GM20431 (cell line): ENCODE results near the gene HDAC6.

ENCODE experiments used
- in situ Hi-C: fragments of 300-500 bp; cut with MseI, MboI; formaldehyde crosslinking; loops from one replicate; pipeline ENCODE4 v1.15.0; 2020; ENCODE audit warnings: low sequenced_read_pairs; ENCODE audit not compliant: unreplicated experiment

The HDAC6 gene

DNA sequence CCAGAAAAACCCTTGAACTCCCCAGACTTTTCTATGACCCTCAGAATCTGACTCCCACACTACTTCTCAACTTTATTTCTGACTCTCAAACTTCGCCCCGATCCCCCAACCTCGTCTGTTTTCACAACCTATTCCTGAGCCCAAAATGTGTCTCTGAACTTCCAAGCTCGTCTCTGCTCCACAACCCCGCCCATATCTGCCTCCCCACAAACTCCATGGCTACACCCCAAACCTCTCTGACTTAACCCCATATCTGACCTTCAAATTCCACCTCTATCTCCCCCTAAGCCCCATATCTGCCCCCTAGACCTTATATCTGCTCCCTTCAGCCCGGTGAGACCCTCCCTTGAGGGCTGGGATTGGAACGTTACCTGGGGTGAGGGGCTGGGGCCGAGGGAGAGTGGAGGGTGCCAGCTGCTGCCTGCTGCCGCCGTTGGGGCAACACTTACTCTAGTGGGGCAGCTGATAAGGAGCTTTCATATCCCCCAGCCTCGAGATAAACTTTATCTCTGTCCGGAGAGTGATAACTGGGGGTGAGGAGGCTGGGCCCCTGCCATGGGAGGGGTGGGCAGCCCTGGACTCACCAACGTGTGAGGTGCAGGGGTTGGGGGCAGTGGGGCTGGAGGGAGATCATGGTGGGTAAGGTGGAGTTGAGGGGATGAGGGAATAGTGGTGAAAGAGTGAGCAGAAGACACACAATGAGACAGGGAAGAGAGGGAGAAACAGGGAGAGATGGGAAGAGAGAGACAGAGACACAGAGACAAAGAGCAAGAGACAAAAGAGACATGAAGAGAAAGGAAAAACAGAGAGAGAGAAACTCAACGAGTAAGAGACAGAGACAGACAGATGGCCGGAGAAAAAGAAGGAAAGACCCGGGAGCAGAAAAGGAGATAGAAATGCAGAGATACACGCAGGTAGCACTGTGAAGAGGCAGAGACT, 14.1 kb upstream of the HDAC6 start:
- in situ Hi-C loops, result no loop called here

- in situ Hi-C loops, result no loop called here
These were observed 12.3 kb upstream of the HDAC6 start for GRCh38 chrX:48789366-48790220.

DNA sequence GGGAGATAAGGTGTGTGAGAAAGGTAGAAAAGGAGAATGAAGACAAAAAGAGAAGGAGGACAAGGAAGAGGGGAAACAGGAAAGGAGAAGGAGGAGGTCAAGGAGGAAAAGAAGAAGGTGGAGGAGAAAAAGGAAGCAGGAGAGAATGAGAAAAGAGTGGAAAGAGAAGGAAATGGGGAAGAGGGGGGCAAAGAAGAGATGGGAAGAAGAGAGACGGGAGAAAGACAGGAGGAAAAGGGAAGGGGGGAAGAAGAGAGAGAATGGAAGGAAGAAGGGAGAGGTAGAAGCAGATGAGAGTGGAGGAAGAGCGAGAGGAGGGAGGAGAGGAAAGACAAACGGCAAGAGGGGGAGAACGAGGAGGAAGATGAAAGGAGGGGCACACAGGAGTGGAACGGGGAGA, 11.4 kb upstream of the HDAC6 start:
- in situ Hi-C loops, result no loop called here

- in situ Hi-C loops, result no loop called here
These were observed 10.6 kb upstream of the HDAC6 start for GRCh38 chrX:48791063-48791820.

DNA sequence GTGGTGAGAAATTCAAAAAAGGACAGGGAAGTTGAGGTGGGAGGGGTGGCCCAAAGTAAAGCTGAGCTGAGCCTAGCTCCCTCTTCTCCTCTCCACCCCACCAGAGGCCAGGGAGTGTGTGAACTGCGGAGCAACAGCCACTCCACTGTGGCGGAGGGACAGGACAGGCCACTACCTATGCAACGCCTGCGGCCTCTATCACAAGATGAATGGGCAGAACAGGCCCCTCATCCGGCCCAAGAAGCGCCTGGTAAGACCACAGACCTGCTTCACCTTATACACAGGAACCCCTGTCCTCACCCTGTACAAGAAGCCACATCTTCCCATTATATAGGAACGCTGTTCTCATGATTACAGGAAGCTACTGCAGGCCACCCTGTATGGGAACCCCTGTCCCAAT, 9.6 kb upstream of the HDAC6 start:
- in situ Hi-C loops, result no loop called here

DNA sequence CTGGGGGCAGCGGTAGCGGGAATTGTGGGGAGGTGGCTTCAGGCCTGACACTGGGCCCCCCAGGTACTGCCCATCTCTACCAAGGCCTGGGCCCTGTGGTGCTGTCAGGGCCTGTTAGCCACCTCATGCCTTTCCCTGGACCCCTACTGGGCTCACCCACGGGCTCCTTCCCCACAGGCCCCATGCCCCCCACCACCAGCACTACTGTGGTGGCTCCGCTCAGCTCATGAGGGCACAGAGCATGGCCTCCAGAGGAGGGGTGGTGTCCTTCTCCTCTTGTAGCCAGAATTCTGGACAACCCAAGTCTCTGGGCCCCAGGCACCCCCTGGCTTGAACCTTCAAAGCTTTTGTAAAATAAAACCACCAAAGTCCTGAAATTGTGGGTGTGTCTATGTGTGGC, 7.9 kb upstream of the HDAC6 start:
- in situ Hi-C loops, result no loop called here

DNA sequence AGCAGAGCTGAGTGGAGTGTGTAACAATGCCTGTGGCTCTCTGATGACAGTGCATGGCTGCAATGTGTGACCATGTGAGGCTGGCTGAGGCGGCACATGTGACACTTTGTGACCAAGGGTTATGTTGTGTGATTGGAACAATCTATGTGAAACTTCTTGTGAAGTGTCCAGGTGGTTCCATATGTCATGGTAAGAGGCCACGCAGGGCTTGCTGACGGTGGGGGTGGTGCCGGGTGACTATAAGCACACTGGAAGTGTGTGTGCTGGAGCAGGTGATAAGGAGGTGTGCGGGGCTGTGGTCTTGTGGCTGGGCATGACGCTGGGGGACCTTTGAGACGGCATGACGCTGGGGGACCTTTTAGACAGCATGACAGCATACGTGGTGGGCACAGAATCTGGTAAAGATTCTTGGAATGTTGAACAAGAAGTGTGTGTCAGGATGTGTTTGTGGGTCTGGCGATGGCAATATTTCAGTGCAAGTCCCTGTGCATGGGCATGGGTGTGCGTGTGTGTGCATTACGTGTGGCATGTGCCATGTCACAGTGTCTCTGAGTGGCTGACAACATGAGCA, 7.4 kb upstream of the HDAC6 start:
- in situ Hi-C loops, result no loop called here

GRCh38 chrX:48794911-48795515, 6.9 kb upstream of the HDAC6 start:
- in situ Hi-C loops, result no loop called here

DNA sequence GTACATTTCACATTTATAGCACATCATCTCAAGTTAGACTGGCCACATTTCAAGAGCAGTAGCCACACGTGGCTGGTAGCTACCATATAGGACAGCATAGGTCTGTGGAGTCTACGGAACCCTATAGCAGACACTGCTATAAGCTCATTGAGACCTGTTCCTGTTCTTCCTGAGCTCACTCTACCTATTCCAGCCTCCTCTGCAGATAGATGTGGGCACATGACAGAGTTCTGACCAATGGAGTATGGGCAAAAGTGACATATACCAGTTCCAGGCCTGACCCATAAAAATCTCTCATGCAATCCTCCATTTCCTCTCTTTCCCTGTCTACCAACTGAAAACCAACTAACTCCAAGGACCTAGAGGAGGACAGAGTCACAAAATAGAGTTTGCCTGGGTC, 3.5 kb upstream of the HDAC6 start:
- in situ Hi-C loops, result no loop called here

DNA sequence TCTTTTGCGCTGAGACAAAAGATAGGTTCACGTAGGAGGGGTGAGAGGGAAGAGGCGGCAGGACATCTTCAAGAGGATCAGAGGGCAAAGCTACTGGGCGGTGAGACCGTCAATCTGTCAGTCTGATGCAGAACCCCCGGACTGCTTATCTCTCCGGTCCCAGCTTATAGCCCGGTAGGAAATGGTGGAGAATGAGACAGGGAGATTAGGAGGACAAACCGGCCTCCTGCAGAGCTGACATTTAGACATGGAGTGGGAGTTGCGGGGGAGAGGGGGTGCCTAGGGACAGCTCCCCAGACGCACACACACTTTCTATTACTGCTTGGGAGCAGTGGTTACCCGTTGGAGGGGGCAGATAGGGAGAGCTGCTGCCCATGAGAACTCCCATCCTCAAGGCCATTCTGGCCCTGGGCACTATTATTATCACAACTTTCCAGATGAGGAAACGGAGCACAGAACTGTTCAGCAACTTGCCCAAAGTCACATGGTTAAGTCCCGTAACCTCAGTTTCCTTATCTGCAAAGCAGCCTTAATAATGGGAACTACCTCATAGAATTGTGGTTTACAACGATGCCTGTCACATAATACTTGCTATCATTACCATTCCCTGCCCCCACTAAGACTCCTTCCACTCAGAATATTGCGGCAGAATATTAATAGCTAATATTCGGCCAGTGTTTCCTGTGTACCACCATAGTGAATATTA, 1.1 kb upstream of the HDAC6 start:
- in situ Hi-C loops, result no loop called here

DNA sequence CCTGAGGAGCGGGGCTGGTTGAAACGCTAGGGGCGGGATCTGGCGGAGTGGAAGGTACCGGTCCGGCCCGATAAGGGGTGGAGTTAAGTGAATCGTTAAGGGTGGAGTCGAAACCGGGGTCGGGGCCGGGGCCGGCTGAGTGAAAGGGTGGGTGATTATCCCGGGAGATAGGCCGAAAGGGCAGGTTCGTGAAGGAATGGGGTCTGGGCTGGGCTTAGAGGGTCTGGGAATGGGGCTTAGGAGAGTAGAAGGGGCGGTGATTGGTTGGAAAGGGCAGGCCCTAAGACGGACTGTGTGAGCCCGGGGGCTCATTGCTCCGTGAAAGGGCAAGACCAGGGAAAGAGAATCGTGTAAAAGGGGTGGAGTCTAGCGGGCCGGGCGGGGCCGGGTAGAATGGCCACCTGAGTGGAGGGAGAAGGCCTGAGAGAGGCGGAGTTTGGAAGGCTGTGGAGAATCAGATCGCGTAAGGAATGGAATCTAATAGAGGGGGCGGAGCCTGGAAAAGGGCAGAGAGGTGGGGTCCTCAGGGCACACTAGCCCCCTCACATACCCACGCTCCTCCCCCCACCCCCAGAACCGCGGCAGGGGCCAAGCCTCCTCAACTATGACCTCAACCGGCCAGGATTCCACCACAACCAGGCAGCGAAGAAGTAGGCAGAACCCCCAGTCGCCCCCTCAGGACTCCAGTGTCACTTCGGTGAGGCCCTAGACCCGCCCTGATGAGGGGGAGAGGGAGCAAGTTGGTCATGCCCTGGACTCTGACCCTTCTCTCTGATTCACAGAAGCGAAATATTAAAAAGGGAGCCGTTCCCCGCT, 430 bp downstream of the HDAC6 start:
- in situ Hi-C loops, result no loop called here

GRCh38 chrX:48802905-48803200, 986 bp downstream of the HDAC6 start:
- in situ Hi-C loops, result no loop called here

- in situ Hi-C loops, result no loop called here
These were observed 4.2 kb downstream of the HDAC6 start for GRCh38 chrX:48806081-48806480.

DNA sequence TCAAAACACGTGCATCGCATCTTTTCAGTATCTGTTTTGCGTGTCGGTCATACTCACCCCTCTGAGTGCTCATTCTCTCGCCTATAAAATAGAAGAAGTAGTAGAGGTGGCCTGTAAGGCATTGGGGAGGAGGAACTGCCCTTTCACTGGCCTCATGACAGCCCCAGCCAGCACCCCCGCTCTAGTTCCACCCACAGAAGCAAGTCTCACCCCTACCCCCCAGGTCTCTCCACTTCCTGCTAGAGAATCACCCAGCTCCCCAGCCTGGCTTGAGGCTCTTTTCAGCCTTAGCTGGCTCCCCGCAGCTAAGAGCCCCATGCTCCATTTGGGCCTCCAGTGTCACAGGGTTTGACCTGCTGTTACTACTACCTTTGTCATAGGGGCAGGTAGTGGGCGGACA, 11.8 kb downstream of the HDAC6 start:
- in situ Hi-C loops, result no loop called here

GRCh38 chrX:48814722-48815121, 12.9 kb downstream of the HDAC6 start:
- in situ Hi-C loops, result no loop called here

DNA sequence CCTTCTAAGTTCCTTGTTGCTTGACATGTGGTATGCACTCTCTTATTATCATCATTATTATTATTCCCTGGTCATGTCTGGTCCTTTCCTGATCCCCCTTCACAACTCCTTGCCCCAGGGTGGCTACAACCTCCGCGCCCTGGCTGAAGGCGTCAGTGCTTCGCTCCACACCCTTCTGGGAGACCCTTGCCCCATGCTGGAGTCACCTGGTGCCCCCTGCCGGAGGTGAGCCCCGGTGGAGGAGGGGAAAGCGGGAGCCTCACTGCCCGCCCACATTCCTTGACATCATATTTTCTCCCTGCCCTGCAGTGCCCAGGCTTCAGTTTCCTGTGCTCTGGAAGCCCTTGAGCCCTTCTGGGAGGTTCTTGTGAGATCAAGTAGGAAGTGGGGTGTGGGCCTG, 13.4 kb downstream of the HDAC6 start:
- in situ Hi-C loops, result no loop called here

- in situ Hi-C loops, result no loop called here
These were observed 14.3 kb downstream of the HDAC6 start for GRCh38 chrX:48816014-48816810.

DNA sequence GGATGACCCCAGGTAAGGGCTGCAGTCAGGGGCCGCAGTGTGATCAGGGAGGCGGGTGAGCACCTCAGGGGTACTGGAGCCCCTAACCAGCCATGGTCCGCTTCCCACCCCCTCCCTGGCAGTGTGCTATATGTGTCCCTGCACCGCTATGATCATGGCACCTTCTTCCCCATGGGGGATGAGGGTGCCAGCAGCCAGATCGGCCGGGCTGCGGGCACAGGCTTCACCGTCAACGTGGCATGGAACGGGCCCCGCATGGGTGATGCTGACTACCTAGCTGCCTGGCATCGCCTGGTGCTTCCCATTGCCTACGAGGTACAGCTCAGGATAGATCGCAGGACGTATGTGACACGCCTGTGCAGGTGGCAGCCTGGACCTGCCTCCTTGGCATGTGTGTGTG, 16.2 kb downstream of the HDAC6 start:
- in situ Hi-C loops, result no loop called here
